PC-3 (cell line): ENCODE results near the gene SEMA4F. TPM values are rescaled to one million over a fixed set of nuclear protein-coding genes. Genes with fewer than 3 reads are reported as not detected.

Experiments
- ATAC-seq: fragments of 200-7000 bp; cut with Tn5 transposase; 2 replicates; pipeline ENCODE4 v1.9.1; 2020; ENCODE audit warnings: mild to moderate bottlenecking, moderate library complexity
- BruUV-seq: library from RNA; stranded (reverse); fragments of 400-500 nt; replicated peaks from 2 replicates; lab custom pipeline; 2021; lab: Mats Ljungman, UMichigan
- CTCF ChIA-PET: fragments of 300-600 bp; sonication (Branson Sonifier 250); formaldehyde crosslinking; loops from one replicate; lab custom pipeline; 2022; ENCODE audit warnings: antibody characterized with exemption; lab: Charles Lee
- POLR2A ChIA-PET: fragments of 300-600 bp; sonication (Branson Sonifier 250); formaldehyde crosslinking; loops from one replicate; lab custom pipeline; 2022; ENCODE audit warnings: antibody characterized with exemption; ENCODE audit not compliant: unreplicated experiment; lab: Charles Lee
- DNase-seq: peaks from one replicate; pipeline ENCODE4 v3.0.0-alpha.2; 2015
- H2AFZ ChIP-seq: fragments of 300-600 bp; sonication (generic); 2 replicates; pipeline ENCODE4 v1.6.0; 2016; ENCODE audit warnings: antibody characterized with exemption, low read length
- H3F3A ChIP-seq: fragments of 300-600 bp; sonication (generic); one replicate; pipeline ENCODE4 v1.6.0; 2017; ENCODE audit warnings: antibody characterized with exemption, low read length, control low read depth, mild to moderate bottlenecking; ENCODE audit not compliant: unreplicated experiment
- H3K27ac ChIP-seq: fragments of 300-600 bp; sonication (generic); 2 replicates; pipeline ENCODE4 v1.5.1; 2016; ENCODE audit warnings: mild to moderate bottlenecking, low read length
- H3K27me3 ChIP-seq: fragments of 300-600 bp; sonication (generic); 2 replicates; pipeline ENCODE4 v1.6.1; 2016; ENCODE audit warnings: low read length, mixed read lengths
- H3K36me3 ChIP-seq: fragments of 300-600 bp; sonication (generic); 2 replicates; pipeline ENCODE4 v1.6.1; 2016; ENCODE audit warnings: low read depth, mixed run types, low read length, mixed read lengths
- H3K4me1 ChIP-seq: fragments of 300-600 bp; sonication (generic); 2 replicates; pipeline ENCODE4 v1.5.1; 2016; ENCODE audit warnings: low read length; ENCODE audit not compliant: insufficient read depth
- H3K4me2 ChIP-seq: fragments of 300-600 bp; sonication (generic); 2 replicates; pipeline ENCODE4 v1.6.0; 2016; ENCODE audit warnings: low read length
- H3K4me3 ChIP-seq: fragments of 300-600 bp; sonication (generic); 2 replicates; pipeline ENCODE4 v1.5.1; 2016; ENCODE audit warnings: mild to moderate bottlenecking, low read length, mixed read lengths
- H3K79me2 ChIP-seq: fragments of 300-600 bp; sonication (generic); 2 replicates; pipeline ENCODE4 v1.6.1; 2017; ENCODE audit warnings: low read length, mixed read lengths
- H3K9ac ChIP-seq: fragments of 300-600 bp; sonication (generic); 2 replicates; pipeline ENCODE4 v1.6.0; 2016; ENCODE audit warnings: mild to moderate bottlenecking, low read length
- H3K9me2 ChIP-seq: fragments of 300-600 bp; sonication (generic); replicated peaks from 2 replicates; pipeline ENCODE4 v1.6.1; 2016; ENCODE audit warnings: mixed run types, low read length, mixed read lengths
- H3K9me3 ChIP-seq: fragments of 300-600 bp; sonication (generic); 2 replicates; pipeline ENCODE4 v1.6.1; 2016; ENCODE audit warnings: low read length, mixed read lengths
- H4K20me1 ChIP-seq: fragments of 300-600 bp; sonication (generic); 2 replicates; pipeline ENCODE4 v1.6.1; 2016; ENCODE audit warnings: low read length, mixed read lengths
- CTCF ChIP-seq: fragments of 300-600 bp; sonication (generic); conservative IDR thresholded peaks from 2 replicates; pipeline ENCODE4 v1.5.1; 2017; ENCODE audit warnings: antibody characterized with exemption, low read depth, mild to moderate bottlenecking, low read length
- EZH2 ChIP-seq: fragments of 300-600 bp; sonication (generic); IDR thresholded peaks from one replicate; pipeline ENCODE4 v1.6.1; 2017; ENCODE audit warnings: antibody characterized with exemption, mild to moderate bottlenecking, low read length; ENCODE audit not compliant: unreplicated experiment
- EZH2phosphoT487 ChIP-seq: fragments of 300-600 bp; sonication (generic); IDR thresholded peaks from 2 replicates; pipeline ENCODE4 v1.6.1; 2018; ENCODE audit warnings: mild to moderate bottlenecking, antibody characterized with exemption, low read length, borderline replicate concordance
- intact Hi-C: fragments of 100-400 bp; cut with micrococcal nuclease; formaldehyde crosslinking; loops from 2 replicates; pipeline ENCODE4 v1.9.0; 2023
- total RNA-seq: library from RNA; depleted of rRNA; stranded (reverse); fragments of >200 nt; gene quantifications from 2 replicates; pipeline ENCODE4 v1.2.3, GENCODE V29; 2014

The SEMA4F gene
- total RNA-seq, 1 experiment from 2014 or later: 13.9 TPM

DNA sequence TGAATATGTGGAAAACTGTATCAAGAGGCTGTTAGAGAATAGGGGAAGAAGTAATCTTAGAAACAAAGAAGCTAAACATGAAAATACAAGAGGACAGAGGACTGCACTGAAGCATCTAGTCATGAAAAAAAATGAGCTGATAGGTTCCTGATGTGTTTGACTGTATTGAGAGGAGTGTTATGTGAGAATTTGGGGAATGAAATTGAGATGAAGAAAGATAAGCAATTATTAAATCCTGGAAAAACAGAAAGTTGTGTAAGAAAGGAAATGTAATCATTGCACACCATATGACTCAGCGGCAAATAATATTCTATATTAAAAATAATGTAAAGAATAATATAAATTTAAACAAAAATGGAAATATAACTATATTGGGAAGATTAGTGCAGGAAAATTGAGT lies 71.2 kb downstream of the SEMA4F start:
- BruUV-seq: no TSS peak
- intact Hi-C loops: no loop called here
- no peak overlapping the region for H3K9ac ChIP-seq
- DNase-seq: peak; percentile 50
- no peaks in the 10 kb centered on the region for H3K27me3 ChIP-seq
- no peaks in the 10 kb centered on the region for H3K9me2 ChIP-seq
- H3K36me3 ChIP-seq: no peaks in the 10 kb centered on the region
- no peak overlapping the region for H3K4me3 ChIP-seq
- no peaks in the 10 kb centered on the region for H4K20me1 ChIP-seq
- peak overlapping the region; percentile 38; the same call in 1 of the 2 replicates for H3K4me2 ChIP-seq
- H3K27ac ChIP-seq: peak overlapping the region; percentile 52
- CTCF ChIA-PET: no interaction called here
- POLR2A ChIA-PET: interaction anchor here (0.7 kb wide), 1 partner anchor 75 kb away, joined by 3 read pairs; no protein-coding TSS in a partner anchor
- H2AFZ ChIP-seq: no peak overlapping the region
- H3K79me2 ChIP-seq: no peaks in the 10 kb centered on the region
- ATAC-seq: no peak
- no peaks in the 10 kb centered on the region for H3F3A ChIP-seq
- no peaks in the 10 kb centered on the region for H3K9me3 ChIP-seq
- TF ChIP-seq EZH2phosphoT487 (no peak), CTCF (no peak), EZH2 (no peak)
- H3K4me1 ChIP-seq: peaks cover 12% of the 10 kb centered on the region

GRCh38 chr2:74728842-74729241 lies 74.8 kb downstream of the SEMA4F start:
- Histone ChIP-seq H4K20me1 (no peaks in the 10 kb centered on the region), H3K4me3 (no peak overlapping the region), H3K79me2 (no peaks in the 10 kb centered on the region), H3K9me3 (no peaks in the 10 kb centered on the region), H3F3A (no peaks in the 10 kb centered on the region), H3K4me1 (peaks cover 13% of the 10 kb centered on the region), H3K9ac (no peak overlapping the region), H3K4me2 (no peak overlapping the region), H3K27ac (no peak overlapping the region), H3K27me3 (no peaks in the 10 kb centered on the region), H3K9me2 (no peaks in the 10 kb centered on the region), H2AFZ (no peak overlapping the region), H3K36me3 (no peaks in the 10 kb centered on the region)
- no TSS peak for BruUV-seq
- POLR2A ChIA-PET: no interaction called here
- DNase-seq (no peak), ATAC-seq (no peak)
- CTCF ChIA-PET: no interaction called here
- TF ChIP-seq EZH2phosphoT487 (no peak), CTCF (no peak), EZH2 (no peak)
- intact Hi-C loops: no loop called here

DNA sequence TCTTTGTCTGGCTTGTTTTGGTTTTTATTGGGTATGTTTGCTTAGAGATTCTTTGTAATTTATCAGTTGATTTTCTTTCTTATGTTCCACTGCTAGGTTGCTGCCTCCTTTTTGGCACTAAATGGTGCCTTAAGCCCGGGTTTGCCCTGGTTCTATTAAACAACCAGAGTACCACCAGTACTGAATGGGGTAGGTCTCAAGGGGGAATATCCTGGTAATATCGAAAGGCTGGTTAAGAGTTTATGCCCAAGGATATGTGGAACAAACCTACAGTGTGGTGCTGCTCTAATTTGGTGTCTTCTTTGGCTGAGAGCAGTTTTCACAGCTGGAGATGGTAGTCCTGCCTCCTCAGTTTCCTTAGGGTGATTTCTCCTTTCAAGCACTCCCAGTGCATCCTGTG lies 76.5 kb downstream of the SEMA4F start:
- no peaks in the 10 kb centered on the region for H3K79me2 ChIP-seq
- no TSS peak for BruUV-seq
- no peak for TF ChIP-seq EZH2phosphoT487
- TF ChIP-seq EZH2: no peak
- no peak for TF ChIP-seq CTCF
- no peak overlapping the region for H2AFZ ChIP-seq
- DNase-seq: no peak
- H3K4me3 ChIP-seq: no peak overlapping the region
- no peak overlapping the region for H3K9ac ChIP-seq
- H3K27ac ChIP-seq: no peak overlapping the region
- no peak for ATAC-seq
- ChIA-PET POLR2A (no interaction called here), CTCF (no interaction called here)
- no peaks in the 10 kb centered on the region for H3K27me3 ChIP-seq
- H3K36me3 ChIP-seq: no peaks in the 10 kb centered on the region
- peaks cover 4% of the 10 kb centered on the region for H3F3A ChIP-seq
- no peaks in the 10 kb centered on the region for H3K9me2 ChIP-seq
- H4K20me1 ChIP-seq: no peaks in the 10 kb centered on the region
- H3K9me3 ChIP-seq: no peaks in the 10 kb centered on the region
- peaks cover 21% of the 10 kb centered on the region for H3K4me1 ChIP-seq
- intact Hi-C loops: no loop called here
- no peak overlapping the region for H3K4me2 ChIP-seq
